ENCODE measurements around the gene PFDN4. TPM values are rescaled to one million over a fixed set of nuclear protein-coding genes. Genes with fewer than 3 reads are reported as not detected.

The PFDN4 gene
- total and polyA plus RNA-seq, 2 of the 4 experiments (the other 2 are of a cell fraction): 14.9 to 93.2 TPM

GRCh38 chr20:54250691-54251090, 42.8 kb downstream of the PFDN4 start:
- peaks cover 3% of the 10 kb centered on the region for H3K4me1 ChIP-seq (ENCODE audit: control insufficient read depth, insufficient read depth, low read length)
- in situ Hi-C loops (cut with MboI; ENCODE audit: low sequenced_read_pairs): no loop called here
- no peak overlapping the region for H3K4ac ChIP-seq (ENCODE audit: low read depth, low read length)
- H2BK5ac ChIP-seq (ENCODE audit: low read depth, low read length, poor library complexity, severe bottlenecking): no peak overlapping the region
- H3K9me1 ChIP-seq (ENCODE audit: insufficient read depth, low read length): peaks cover 2% of the 10 kb centered on the region; the same call in 1 of the 2 replicates
- no TSS peak for BruUV-seq (replicated peaks)
- no peak overlapping the region for H3K27ac ChIP-seq (ENCODE audit: insufficient read depth, low read length)
- no peaks in the 10 kb centered on the region for H3K36me3 ChIP-seq (ENCODE audit: control insufficient read depth, insufficient read depth, low read length)
- no peak overlapping the region for H2AK5ac ChIP-seq (ENCODE audit: low read depth, low read length)
- H2BK15ac ChIP-seq (ENCODE audit: low read depth, low read length): no peak overlapping the region
- CTCF ChIA-PET: no interaction called here
- no peak overlapping the region for H2BK120ac ChIP-seq (ENCODE audit: low read depth, low read length)
- H3K56ac ChIP-seq (ENCODE audit: extremely low read depth, insufficient read depth, low read length): no peak overlapping the region
- intact Hi-C loops (cut with micrococcal nuclease): no loop called here
- H2AFZ ChIP-seq (replicated peaks; ENCODE audit: low read length, poor library complexity): no peak overlapping the region
- no peak overlapping the region for H2AK9ac ChIP-seq (replicated peaks; ENCODE audit: low read depth, low read length, poor library complexity)
- no peaks in the 10 kb centered on the region for H3K79me1 ChIP-seq (ENCODE audit: low read depth in 1 of 2, low read length in 2 of 2)
- H4K91ac ChIP-seq (ENCODE audit: insufficient read depth, low read depth, low read length): no peak overlapping the region
- dilution Hi-C loops (cut with HindIII; ENCODE audit: low sequenced_read_pairs, unreplicated experiment): no loop called here
- H3K9ac ChIP-seq (ENCODE audit: low read depth, low read length): no peak overlapping the region
- ATAC-seq (ENCODE audit: low read depth) (no peak), DNase-seq (no peak)
- H2BK20ac ChIP-seq (ENCODE audit: low read depth, low read length): no peak overlapping the region
- POLR2A ChIA-PET (ENCODE audit: unreplicated experiment): no interaction called here
- no peak overlapping the region for H3K14ac ChIP-seq (replicated peaks; ENCODE audit: low read depth, low read length)
- TF ChIP-seq CHD1 (IDR thresholded peaks at IDR 0.05; ENCODE audit: low read depth, low read length) (no peak), FOS (IDR thresholded peaks at IDR 0.05; ENCODE audit: low read depth, low read length) (no peak), SMC3 (IDR thresholded peaks at IDR 0.05; ENCODE audit: low read depth, low read length) (no peak), RCOR1 (IDR thresholded peaks at IDR 0.05; ENCODE audit: insufficient replicate concordance, low read length) (no peak), BHLHE40 (IDR thresholded peaks at IDR 0.05; ENCODE audit: low read depth, low read length) (no peak), RFX5 (IDR thresholded peaks at IDR 0.05; ENCODE audit: low read depth, low read length) (no peak), MAZ (IDR thresholded peaks at IDR 0.05; ENCODE audit: borderline replicate concordance, low read depth, low read length) (no peak), MXI1 (IDR thresholded peaks at IDR 0.05; ENCODE audit: borderline replicate concordance, low read depth, low read length) (no peak)
- TF ChIP-seq, protein P1, sequence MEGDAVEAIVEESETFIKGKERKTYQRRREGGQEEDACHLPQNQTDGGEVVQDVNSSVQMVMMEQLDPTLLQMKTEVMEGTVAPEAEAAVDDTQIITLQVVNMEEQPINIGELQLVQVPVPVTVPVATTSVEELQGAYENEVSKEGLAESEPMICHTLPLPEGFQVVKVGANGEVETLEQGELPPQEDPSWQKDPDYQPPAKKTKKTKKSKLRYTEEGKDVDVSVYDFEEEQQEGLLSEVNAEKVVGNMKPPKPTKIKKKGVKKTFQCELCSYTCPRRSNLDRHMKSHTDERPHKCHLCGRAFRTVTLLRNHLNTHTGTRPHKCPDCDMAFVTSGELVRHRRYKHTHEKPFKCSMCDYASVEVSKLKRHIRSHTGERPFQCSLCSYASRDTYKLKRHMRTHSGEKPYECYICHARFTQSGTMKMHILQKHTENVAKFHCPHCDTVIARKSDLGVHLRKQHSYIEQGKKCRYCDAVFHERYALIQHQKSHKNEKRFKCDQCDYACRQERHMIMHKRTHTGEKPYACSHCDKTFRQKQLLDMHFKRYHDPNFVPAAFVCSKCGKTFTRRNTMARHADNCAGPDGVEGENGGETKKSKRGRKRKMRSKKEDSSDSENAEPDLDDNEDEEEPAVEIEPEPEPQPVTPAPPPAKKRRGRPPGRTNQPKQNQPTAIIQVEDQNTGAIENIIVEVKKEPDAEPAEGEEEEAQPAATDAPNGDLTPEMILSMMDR (conservative IDR thresholded peaks at IDR 0.05; ENCODE audit: low read depth, low read length): no peak
- TF ChIP-seq, protein P2, sequence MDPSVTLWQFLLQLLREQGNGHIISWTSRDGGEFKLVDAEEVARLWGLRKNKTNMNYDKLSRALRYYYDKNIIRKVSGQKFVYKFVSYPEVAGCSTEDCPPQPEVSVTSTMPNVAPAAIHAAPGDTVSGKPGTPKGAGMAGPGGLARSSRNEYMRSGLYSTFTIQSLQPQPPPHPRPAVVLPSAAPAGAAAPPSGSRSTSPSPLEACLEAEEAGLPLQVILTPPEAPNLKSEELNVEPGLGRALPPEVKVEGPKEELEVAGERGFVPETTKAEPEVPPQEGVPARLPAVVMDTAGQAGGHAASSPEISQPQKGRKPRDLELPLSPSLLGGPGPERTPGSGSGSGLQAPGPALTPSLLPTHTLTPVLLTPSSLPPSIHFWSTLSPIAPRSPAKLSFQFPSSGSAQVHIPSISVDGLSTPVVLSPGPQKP (IDR thresholded peaks at IDR 0.05; ENCODE audit: borderline replicate concordance, low read depth, low read length): no peak
- TF ChIP-seq, protein P3, sequence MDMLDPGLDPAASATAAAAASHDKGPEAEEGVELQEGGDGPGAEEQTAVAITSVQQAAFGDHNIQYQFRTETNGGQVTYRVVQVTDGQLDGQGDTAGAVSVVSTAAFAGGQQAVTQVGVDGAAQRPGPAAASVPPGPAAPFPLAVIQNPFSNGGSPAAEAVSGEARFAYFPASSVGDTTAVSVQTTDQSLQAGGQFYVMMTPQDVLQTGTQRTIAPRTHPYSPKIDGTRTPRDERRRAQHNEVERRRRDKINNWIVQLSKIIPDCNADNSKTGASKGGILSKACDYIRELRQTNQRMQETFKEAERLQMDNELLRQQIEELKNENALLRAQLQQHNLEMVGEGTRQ (IDR thresholded peaks at IDR 0.05; ENCODE audit: low read depth, low read length): no peak
- no peak overlapping the region for H3K4me2 ChIP-seq (ENCODE audit: low read depth, low read length)
- WGBS, 2 experiments (ENCODE audit: extremely low coverage in 2 of 2, insufficient read length in 1 of 2): no CpG with 5 or more reads among the region's 10 CpGs
- no peak overlapping the region for H4K8ac ChIP-seq (ENCODE audit: low read depth in 2 of 2, low read length in 2 of 2)
- H4K20me1 ChIP-seq (ENCODE audit: insufficient read depth, low read length): no peaks in the 10 kb centered on the region
- H3K4me3 ChIP-seq (ENCODE audit: insufficient read depth, low read depth, low read length): no peak overlapping the region
- H4K5ac ChIP-seq (ENCODE audit: low read depth, low read length): no peak overlapping the region
- no peak overlapping the region for H3K23ac ChIP-seq (ENCODE audit: low read depth, low read length)
- H3K27me3 ChIP-seq (ENCODE audit: control insufficient read depth, insufficient read depth, low read length): no peaks in the 10 kb centered on the region
- H3K18ac ChIP-seq (ENCODE audit: low read depth, low read length): no peak overlapping the region
- H3K9me3 ChIP-seq (ENCODE audit: control insufficient read depth, insufficient read depth, low read length): no peaks in the 10 kb centered on the region
